Liver (tissue), 3 donors: ENCODE measurements around the gene CDH16.

Experiments
- CTCF ChIP-seq: fragments of 150-350 bp; IDR thresholded peaks from 2 replicates; pipeline ENCODE4 v1.5.1; 2017; ENCODE audit warnings: improper control_type of control experiment, low read depth, low read length; ENCODE audit not compliant: missing input control
- GABPA ChIP-seq, 2 donors: IDR thresholded peaks in 1 of 2; conservative IDR thresholded peaks in 1 of 2; 2 replicates each; pipeline ENCODE4 v1.6.1; 2016; ENCODE audit warnings: antibody characterized with exemption in 2 of 2, mild to moderate bottlenecking in 1 of 2, moderate library complexity in 1 of 2
- JUND ChIP-seq, 2 donors: IDR thresholded peaks; 2 replicates each; pipeline ENCODE4 v1.6.1; 2016; ENCODE audit warnings: antibody characterized with exemption in 2 of 2
- RAD21 ChIP-seq, 2 donors: IDR thresholded peaks; 2 replicates each; pipeline ENCODE4 v1.6.1; 2016; ENCODE audit warnings: antibody characterized with exemption in 2 of 2, mild to moderate bottlenecking in 2 of 2
- REST ChIP-seq: IDR thresholded peaks from 2 replicates; pipeline ENCODE4 v1.6.1; 2016; ENCODE audit warnings: antibody characterized with exemption, mild to moderate bottlenecking
- RXRA ChIP-seq, 2 donors: IDR thresholded peaks; 2 replicates each; pipeline ENCODE4 v1.6.1; 2017 to 2018; ENCODE audit warnings: antibody characterized with exemption in 2 of 2, mild to moderate bottlenecking in 1 of 2
- donor health status: healthy.
- donor health status: healthy.

- no peak for TF ChIP-seq CTCF
- TF ChIP-seq JUND (IDR thresholded peaks at IDR 0.05) = peak in 1 of 2 donors; percentile 68
- TF ChIP-seq GABPA (IDR thresholded peaks at IDR 0.05 in 1 of 2, conservative IDR thresholded peaks at IDR 0.05 in 1 of 2) = peak in 1 of 2 donors; percentile 53
- peak; percentile 95 for TF ChIP-seq REST
- no peak for TF ChIP-seq RAD21 (IDR thresholded peaks at IDR 0.05)
- TF ChIP-seq RXRA (IDR thresholded peaks at IDR 0.05) = peak; percentile 73 to 81
These were observed 16.8 kb upstream of the CDH16 start, which contains the start of gene CES2 for GRCh38 chr16:66935314-66936011.
